ENCODE data around the gene SLX4IP.

GRCh38 chr20:10423735-10424134 is 11.4 kb upstream of the SLX4IP start:
- TF ChIP-seq, protein P1, sequence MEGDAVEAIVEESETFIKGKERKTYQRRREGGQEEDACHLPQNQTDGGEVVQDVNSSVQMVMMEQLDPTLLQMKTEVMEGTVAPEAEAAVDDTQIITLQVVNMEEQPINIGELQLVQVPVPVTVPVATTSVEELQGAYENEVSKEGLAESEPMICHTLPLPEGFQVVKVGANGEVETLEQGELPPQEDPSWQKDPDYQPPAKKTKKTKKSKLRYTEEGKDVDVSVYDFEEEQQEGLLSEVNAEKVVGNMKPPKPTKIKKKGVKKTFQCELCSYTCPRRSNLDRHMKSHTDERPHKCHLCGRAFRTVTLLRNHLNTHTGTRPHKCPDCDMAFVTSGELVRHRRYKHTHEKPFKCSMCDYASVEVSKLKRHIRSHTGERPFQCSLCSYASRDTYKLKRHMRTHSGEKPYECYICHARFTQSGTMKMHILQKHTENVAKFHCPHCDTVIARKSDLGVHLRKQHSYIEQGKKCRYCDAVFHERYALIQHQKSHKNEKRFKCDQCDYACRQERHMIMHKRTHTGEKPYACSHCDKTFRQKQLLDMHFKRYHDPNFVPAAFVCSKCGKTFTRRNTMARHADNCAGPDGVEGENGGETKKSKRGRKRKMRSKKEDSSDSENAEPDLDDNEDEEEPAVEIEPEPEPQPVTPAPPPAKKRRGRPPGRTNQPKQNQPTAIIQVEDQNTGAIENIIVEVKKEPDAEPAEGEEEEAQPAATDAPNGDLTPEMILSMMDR (IDR thresholded peaks at IDR 0.05) = no peak
- TF ChIP-seq POLR2A (IDR thresholded peaks at IDR 0.05) (no peak), POLR2AphosphoS5 (IDR thresholded peaks at IDR 0.05) (no peak), EP300 (IDR thresholded peaks at IDR 0.05) (no peak)
